ENCODE measurements around the gene VEPH1.

VEPH1 gene

GRCh38 chr3:157233923-157234322 is 269.3 kb downstream of the VEPH1 start:
- in situ Hi-C loops (cut with MboI; ENCODE audit: low sequenced_read_pairs) = no loop called here

GRCh38 chr3:157232141-157232540 is 271.1 kb downstream of the VEPH1 start:
- in situ Hi-C loops (cut with MboI; ENCODE audit: low sequenced_read_pairs) = no loop called here

GRCh38 chr3:157231071-157231470 is 272.1 kb downstream of the VEPH1 start:
- in situ Hi-C loops (cut with MboI; ENCODE audit: low sequenced_read_pairs) = no loop called here

GRCh38 chr3:157226173-157226847 is 276.9 kb downstream of the VEPH1 start:
- in situ Hi-C loops (cut with MboI; ENCODE audit: low sequenced_read_pairs) = no loop called here

GRCh38 chr3:157225001-157225400 is 278.2 kb downstream of the VEPH1 start:
- in situ Hi-C loops (cut with MboI; ENCODE audit: low sequenced_read_pairs) = no loop called here

GRCh38 chr3:157220883-157221282 is 282.3 kb downstream of the VEPH1 start:
- in situ Hi-C loops (cut with MboI; ENCODE audit: low sequenced_read_pairs) = no loop called here

- in situ Hi-C loops (cut with MboI; ENCODE audit: low sequenced_read_pairs) = no loop called here
Measured at GRCh38 chr3:157220211-157220610, 283.0 kb downstream of the VEPH1 start.

GRCh38 chr3:157219215-157219614 is 284.0 kb downstream of the VEPH1 start:
- in situ Hi-C loops (cut with MboI; ENCODE audit: low sequenced_read_pairs) = no loop called here
